Neuronal stem cell (in vitro differentiated cells): ENCODE results near the gene COL5A1.
A peak's percentile ranks its signal among the peaks of the same experiment; 100 is the strongest.

ENCODE experiments used
- DNase-seq: peaks from one replicate; pipeline ENCODE4 v3.0.0-alpha.2; 2013; ENCODE audit warnings: low spot score
- H2AFZ ChIP-seq: one replicate; pipeline ENCODE4 v1.6.1; 2013; ENCODE audit warnings: mild to moderate bottlenecking, low read length, inconsistent platforms
- H2AK5ac ChIP-seq: 2 replicates; pipeline ENCODE4 v1.6.1; 2013; ENCODE audit warnings: low read depth, mild to moderate bottlenecking, inconsistent platforms, low read length, moderate library complexity, mixed read lengths
- H2BK120ac ChIP-seq: 2 replicates; pipeline ENCODE4 v1.6.1; 2013; ENCODE audit warnings: low read depth, mild to moderate bottlenecking, inconsistent platforms, low read length, moderate library complexity, mixed read lengths
- H2BK12ac ChIP-seq: one replicate; pipeline ENCODE4 v1.6.1; 2013; ENCODE audit warnings: low read length, inconsistent platforms
- H2BK15ac ChIP-seq: 2 replicates; pipeline ENCODE4 v1.6.1; 2013; ENCODE audit warnings: mild to moderate bottlenecking, low read length, inconsistent platforms, mixed read lengths
- H2BK5ac ChIP-seq: one replicate; pipeline ENCODE4 v1.6.1; 2013; ENCODE audit warnings: inconsistent platforms, mild to moderate bottlenecking, low read length, moderate library complexity
- H3K14ac ChIP-seq: one replicate; pipeline ENCODE4 v1.6.1; 2013; ENCODE audit warnings: low read length, inconsistent platforms
- H3K18ac ChIP-seq: 2 replicates; pipeline ENCODE4 v1.6.1; 2013; ENCODE audit warnings: low read length, inconsistent platforms
- H3K23ac ChIP-seq: 2 replicates; pipeline ENCODE4 v1.6.1; 2013; ENCODE audit warnings: low read depth, mild to moderate bottlenecking, mixed read lengths, low read length, inconsistent platforms; ENCODE audit not compliant: poor library complexity
- H3K27ac ChIP-seq: replicated peaks from 3 replicates; pipeline ENCODE4 v1.5.1; 2013; ENCODE audit warnings: low read length, inconsistent platforms
- H3K27me3 ChIP-seq, 3 experiments: 2 replicates each; pipeline ENCODE4 v1.6.1; 2013; ENCODE audit warnings: low read length in 3 of 3, mild to moderate bottlenecking in 2 of 3, inconsistent platforms in 1 of 3, low read depth in 1 of 3, mixed read lengths in 1 of 3, moderate library complexity in 1 of 3; ENCODE audit not compliant: control insufficient read depth in 3 of 3, insufficient read depth in 3 of 3
- H3K36me3 ChIP-seq, 2 donors: replicated peaks in 1 of 2; 2 replicates each; pipeline ENCODE4 v1.6.1; 2013; ENCODE audit warnings: low read length in 2 of 2; ENCODE audit not compliant: control insufficient read depth in 2 of 2, insufficient read depth in 2 of 2
- H3K4ac ChIP-seq: 2 replicates; pipeline ENCODE4 v1.6.1; 2013; ENCODE audit warnings: inconsistent platforms, mild to moderate bottlenecking, low read length, moderate library complexity
- H3K4me1 ChIP-seq, 2 donors: 1 replicate in 1 of 2; 2 replicates in 1 of 2; pipeline ENCODE4 v1.6.1; 2013; ENCODE audit warnings: low read length in 2 of 2, low read depth in 1 of 2; ENCODE audit not compliant: control insufficient read depth in 2 of 2, insufficient read depth in 1 of 2
- H3K4me2 ChIP-seq: one replicate; pipeline ENCODE4 v1.6.1; 2013; ENCODE audit warnings: mild to moderate bottlenecking, low read length, inconsistent platforms; ENCODE audit not compliant: insufficient read depth, poor library complexity, severe bottlenecking
- H3K4me3 ChIP-seq, 2 donors: 2 replicates each; pipeline ENCODE4 v1.5.1; 2013; ENCODE audit warnings: low read length in 2 of 2, mild to moderate bottlenecking in 2 of 2, inconsistent platforms in 1 of 2, moderate library complexity in 1 of 2
- H3K79me1 ChIP-seq: one replicate; pipeline ENCODE4 v1.6.1; 2013; ENCODE audit warnings: low read depth, mild to moderate bottlenecking, inconsistent platforms, low read length, moderate library complexity
- H3K9ac ChIP-seq: one replicate; pipeline ENCODE4 v1.6.1; 2013; ENCODE audit warnings: mild to moderate bottlenecking, low read depth, low read length, inconsistent platforms; ENCODE audit not compliant: poor library complexity
- H3K9me3 ChIP-seq, 2 donors: replicated peaks in 1 of 2; 2 replicates each; pipeline versions ENCODE3 to v1.6.1; 2013; ENCODE audit warnings: low read length in 2 of 2, mild to moderate bottlenecking in 2 of 2, inconsistent platforms in 1 of 2, low read depth in 1 of 2, mixed read lengths in 1 of 2, moderate library complexity in 1 of 2; ENCODE audit not compliant: control insufficient read depth in 2 of 2, insufficient read depth in 1 of 2
- H4K8ac ChIP-seq: one replicate; pipeline ENCODE4 v1.6.1; 2013; ENCODE audit warnings: low read depth, mild to moderate bottlenecking, inconsistent platforms, low read length, moderate library complexity
- H4K91ac ChIP-seq: one replicate; pipeline ENCODE4 v1.6.1; 2013; ENCODE audit warnings: low read length, low read depth, mild to moderate bottlenecking, inconsistent platforms; ENCODE audit not compliant: poor library complexity
- WGBS, 2 donors: extraction: QIAGEN DNeasy Blood & Tissue Kit; methylation state at CpG; one replicate each; pipeline ENCODE4 v1.1.7; 2013; ENCODE audit warnings: missing lambda C conversion rate in 2 of 2, mixed read lengths in 1 of 2; ENCODE audit not compliant: insufficient read length in 2 of 2, insufficient replicate concordance in 1 of 2; ENCODE audit errors: extremely low coverage in 2 of 2; 5-methylcytosine and 5-hydroxymethylcytosine counted together

The COL5A1 gene

GRCh38 chr9:134778156-134778555, 136.6 kb downstream of the COL5A1 start:
- Histone ChIP-seq H3K9ac (peak overlapping the region; percentile 33), H3K27ac (no peak overlapping the region), H4K91ac (no peak overlapping the region), H3K4me2 (no peak overlapping the region), H3K79me1 (no peaks in the 10 kb centered on the region), H2BK12ac (peak overlapping the region; percentile 46), H2BK15ac (no peak overlapping the region), H2BK120ac (no peak overlapping the region), H2AK5ac (peak overlapping the region; percentile 90), H3K4ac (no peak overlapping the region), H3K14ac (peak overlapping the region; percentile 60), H2BK5ac (no peak overlapping the region), H3K36me3 (no peaks in the 10 kb centered on the region), H3K4me1 (peaks cover 0 to 3% of the 10 kb centered on the region in 2 donors), H3K27me3 (peaks cover 0 to 40% (median 0%) of the 10 kb centered on the region in 3 experiments), H3K9me3 (no peaks in the 10 kb centered on the region), H3K18ac (peak overlapping the region; percentile 75), H4K8ac (no peak overlapping the region), H3K4me3 (no peak overlapping the region), H3K23ac (peak overlapping the region; percentile 30), H2AFZ (no peak overlapping the region)
- DNase-seq = no peak
- no CpG with 5 or more reads among the region's 13 CpGs for WGBS, 2 donors

DNA sequence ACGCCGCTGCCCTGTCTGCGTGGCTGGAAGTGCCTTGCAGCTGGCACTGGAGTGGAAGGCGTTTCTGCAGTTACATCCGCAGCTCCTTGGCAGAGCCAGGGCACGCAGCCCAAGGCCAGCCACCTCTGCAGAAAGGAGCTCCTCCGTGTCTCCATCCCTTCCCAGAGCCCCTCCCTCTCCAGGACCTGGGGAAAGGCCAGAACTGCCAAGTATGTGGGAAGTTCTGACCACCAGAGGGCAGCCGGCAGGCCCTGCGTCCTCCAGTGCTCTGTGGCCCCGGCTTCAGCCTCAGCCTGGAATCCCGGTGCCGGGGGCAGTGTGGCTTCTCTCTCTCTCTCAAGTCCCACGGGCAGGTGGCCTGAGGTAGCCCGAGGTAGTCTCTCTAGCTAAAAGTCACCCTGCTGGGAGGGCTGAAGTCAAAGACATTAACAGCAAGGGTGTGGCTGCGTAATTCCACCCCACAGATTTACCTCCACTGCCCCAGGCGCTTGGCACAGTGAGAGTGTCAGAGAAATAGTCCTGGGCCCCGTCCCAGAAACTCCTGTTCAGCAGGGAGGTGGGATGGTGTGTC, 137.3 kb downstream of the COL5A1 start:
- Histone ChIP-seq H2BK5ac (no peak overlapping the region), H3K27ac (no peak overlapping the region), H3K9ac (peak overlapping the region; percentile 65), H3K27me3 (peaks cover 0 to 43% (median 0%) of the 10 kb centered on the region in 3 experiments), H3K4me1 (peaks cover 0 to 3% of the 10 kb centered on the region in 2 donors), H3K4me2 (no peak overlapping the region), H3K14ac (no peak overlapping the region), H2BK120ac (no peak overlapping the region), H2AFZ (no peak overlapping the region), H3K36me3 (no peaks in the 10 kb centered on the region), H2BK15ac (no peak overlapping the region), H3K79me1 (no peaks in the 10 kb centered on the region), H2AK5ac (peak overlapping the region; percentile 90), H3K4ac (no peak overlapping the region), H3K23ac (peak overlapping the region; percentile 90), H4K91ac (no peak overlapping the region), H2BK12ac (peak overlapping the region; percentile 46), H3K9me3 (no peaks in the 10 kb centered on the region), H4K8ac (no peak overlapping the region), H3K18ac (peak overlapping the region; percentile 75), H3K4me3 (no peak overlapping the region)
- WGBS, 2 donors = no CpG with 5 or more reads among the region's 17 CpGs
- peak; percentile 52 for DNase-seq

- Histone ChIP-seq H2AK5ac (peak overlapping the region; percentile 29), H2BK120ac (no peak overlapping the region), H2AFZ (no peak overlapping the region), H3K23ac (no peak overlapping the region), H2BK5ac (no peak overlapping the region), H3K27me3 (peaks cover 0 to 49% (median 0%) of the 10 kb centered on the region in 3 experiments), H3K18ac (no peak overlapping the region), H3K9ac (no peak overlapping the region), H3K4me3 (no peak overlapping the region), H3K36me3 (no peaks in the 10 kb centered on the region), H3K27ac (no peak overlapping the region), H3K4me1 (peaks cover 0 to 8% of the 10 kb centered on the region in 2 donors), H2BK15ac (no peak overlapping the region), H4K8ac (no peak overlapping the region), H3K4me2 (no peak overlapping the region), H2BK12ac (no peak overlapping the region), H3K9me3 (no peaks in the 10 kb centered on the region), H4K91ac (no peak overlapping the region), H3K4ac (no peak overlapping the region), H3K79me1 (no peaks in the 10 kb centered on the region), H3K14ac (no peak overlapping the region)
- no CpG with 5 or more reads among the region's 8 CpGs for WGBS, 2 donors
- DNase-seq = no peak
These were observed 138.0 kb downstream of the COL5A1 start for GRCh38 chr9:134779640-134780039.

DNA sequence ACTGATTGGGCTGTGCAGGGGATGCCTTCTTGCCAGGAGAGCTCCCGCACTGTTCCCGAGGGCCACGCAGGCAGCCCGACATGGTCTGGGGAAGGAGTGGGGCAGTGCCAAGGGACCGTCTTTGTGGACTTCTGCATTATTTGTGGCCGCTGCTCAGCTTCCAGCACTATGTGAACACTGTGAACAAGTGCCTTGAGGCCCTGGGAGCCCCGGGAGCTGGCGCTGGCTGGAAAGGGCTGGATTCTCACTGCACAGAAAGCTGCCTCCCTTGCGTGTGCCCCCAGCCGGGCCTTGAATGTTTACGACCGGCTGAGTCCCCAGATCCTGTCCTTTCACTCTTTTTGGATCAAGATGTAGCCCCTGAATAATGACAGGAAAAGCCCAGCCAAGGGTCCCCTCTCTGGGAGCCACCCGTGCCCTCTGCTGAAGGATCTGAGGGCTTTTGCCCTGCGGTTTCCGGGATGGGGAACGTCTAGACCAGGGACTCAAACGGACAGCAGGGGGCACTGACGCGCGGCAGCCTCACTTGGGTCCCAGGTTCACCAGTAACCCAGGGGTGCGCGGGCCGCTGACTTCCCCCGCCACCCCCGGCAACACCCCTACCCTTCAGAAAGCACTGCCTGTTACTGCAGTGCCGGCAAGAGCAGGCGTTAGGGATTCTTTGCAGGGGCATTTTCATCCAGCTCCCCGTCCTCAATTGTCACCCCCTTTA, 140.1 kb downstream of the COL5A1 start:
- Histone ChIP-seq H4K91ac (no peak overlapping the region), H3K23ac (no peak overlapping the region), H2BK15ac (peak overlapping the region; percentile 20), H3K4me3 (no peak overlapping the region), H2BK12ac (no peak overlapping the region), H3K27me3 (peaks cover 0 to 50% (median 0%) of the 10 kb centered on the region in 3 experiments), H3K79me1 (no peaks in the 10 kb centered on the region), H3K18ac (no peak overlapping the region), H2BK5ac (no peak overlapping the region), H4K8ac (no peak overlapping the region), H3K27ac (no peak overlapping the region), H2BK120ac (no peak overlapping the region), H2AK5ac (no peak overlapping the region), H3K14ac (no peak overlapping the region), H3K4me2 (no peak overlapping the region), H2AFZ (no peak overlapping the region), H3K9ac (peak overlapping the region; percentile 30), H3K4me1 (peaks cover 0 to 16% of the 10 kb centered on the region in 2 donors), H3K9me3 (no peaks in the 10 kb centered on the region), H3K4ac (no peak overlapping the region), H3K36me3 (no peaks in the 10 kb centered on the region)
- WGBS, 2 donors = no CpG with 5 or more reads among the region's 28 CpGs
- DNase-seq = no peak
